Spinal cord (tissue), 10 donors: ENCODE results near the gene PDPR. TPM values are rescaled to one million over a fixed set of nuclear protein-coding genes. Genes with fewer than 3 reads are reported as not detected.
"Not testable (repeated sequence)": the region's sequence is repeated elsewhere in the genome, so short reads cannot be mapped to it uniquely, and the experiment has no call there.

Experiments used
- DNase-seq, 6 donors: peaks; one replicate each; pipeline versions ENCODE4 v3.0.0 to v3.0.0-alpha.2; 2013 to 2015; ENCODE audit warnings: low spot score in 6 of 6, low read depth in 4 of 6
- H3K27ac ChIP-seq: one replicate; pipeline ENCODE4 v1.5.1; 2013; ENCODE audit warnings: low read depth, low read length, control low read depth
- H3K27me3 ChIP-seq: one replicate; pipeline ENCODE4 v1.6.1; 2013; ENCODE audit warnings: low read length; ENCODE audit not compliant: control insufficient read depth, insufficient read depth
- H3K36me3 ChIP-seq: one replicate; pipeline ENCODE4 v1.6.1; 2013; ENCODE audit warnings: low read length; ENCODE audit not compliant: control insufficient read depth, insufficient read depth
- H3K4me1 ChIP-seq: one replicate; pipeline ENCODE4 v1.6.1; 2013; ENCODE audit warnings: low read length; ENCODE audit not compliant: control insufficient read depth, insufficient read depth
- H3K4me3 ChIP-seq: one replicate; pipeline ENCODE4 v1.5.1; 2013; ENCODE audit warnings: low read depth, low read length, control low read depth
- H3K9me3 ChIP-seq: one replicate; pipeline ENCODE4 v1.6.1; 2013; ENCODE audit warnings: low read length; ENCODE audit not compliant: control insufficient read depth, insufficient read depth
- WGBS: methylation state at CpG from one replicate; pipeline ENCODE4 v1.1.5; 2013; ENCODE audit warnings: missing lambda C conversion rate; ENCODE audit not compliant: insufficient coverage; 5-methylcytosine and 5-hydroxymethylcytosine counted together
- polyA plus RNA-seq, 2 donors: library from polyadenylated mRNA; unstranded; fragments of 120-200 nt; gene quantifications; one replicate each; pipeline ENCODE4 v1.2.1, GENCODE V29; 2013; ENCODE audit not compliant: insufficient read length in 2 of 2
- total RNA-seq, 2 donors: library from RNA; depleted of rRNA in 1 of 2; stranded (reverse); fragments of 120-200 nt in 1 of 2; fragments of >200 nt in 1 of 2; gene quantifications; one replicate each; pipeline versions ENCODE4 v1.2.3 to v1.2.4, GENCODE V29; 2013 to 2014
- donor health status: healthy.

The PDPR gene
- total and polyA plus RNA-seq, 4 donors, result 16.1 to 26.1 (median 22.1) TPM

- not testable (repeated sequence) for H3K36me3 ChIP-seq, H3K4me1 ChIP-seq, H3K27me3 ChIP-seq, H3K9me3 ChIP-seq, H3K4me3 ChIP-seq, DNase-seq, H3K27ac ChIP-seq
- no CpG with 5 or more reads among the region's 21 CpGs for WGBS
Observed at GRCh38 chr16:70174387-70174932, 60.3 kb downstream of the PDPR start.

GRCh38 chr16:70187858-70188607 is 73.9 kb downstream of the PDPR start:
- H3K9me3 ChIP-seq, H3K4me1 ChIP-seq, H3K27me3 ChIP-seq, H3K36me3 ChIP-seq, DNase-seq, H3K27ac ChIP-seq: not testable (repeated sequence)
- 0% methylated on average over 1 of the region's 71 CpGs for WGBS
- H3K4me3 ChIP-seq, result peak overlapping the region; percentile 18

GRCh38 chr16:70188608-70188915 is 74.4 kb downstream of the PDPR start:
- H3K36me3 ChIP-seq, DNase-seq, H3K4me1 ChIP-seq, H3K9me3 ChIP-seq, H3K27ac ChIP-seq, H3K27me3 ChIP-seq: not testable (repeated sequence)
- peak overlapping the region; percentile 18 for H3K4me3 ChIP-seq
- 0% methylated on average over 8 of the region's 22 CpGs for WGBS

GRCh38 chr16:70190574-70190973 is 76.4 kb downstream of the PDPR start:
- no CpG with 5 or more reads among the region's 5 CpGs for WGBS
- not testable (repeated sequence) for H3K36me3 ChIP-seq, H3K4me1 ChIP-seq, H3K27ac ChIP-seq, H3K27me3 ChIP-seq, H3K9me3 ChIP-seq, DNase-seq, H3K4me3 ChIP-seq

- 81% methylated on average over 6 of the region's 12 CpGs for WGBS
- not testable (repeated sequence) for DNase-seq, H3K36me3 ChIP-seq, H3K4me1 ChIP-seq, H3K4me3 ChIP-seq, H3K9me3 ChIP-seq, H3K27ac ChIP-seq, H3K27me3 ChIP-seq
Observed at GRCh38 chr16:70196683-70197300, 82.7 kb downstream of the PDPR start.

GRCh38 chr16:70197611-70198010 is 83.5 kb downstream of the PDPR start:
- not testable (repeated sequence) for H3K27ac ChIP-seq, H3K4me1 ChIP-seq, H3K27me3 ChIP-seq, H3K9me3 ChIP-seq, H3K4me3 ChIP-seq, H3K36me3 ChIP-seq, DNase-seq
- 100% methylated on average over 1 of the region's 7 CpGs for WGBS

GRCh38 chr16:70198230-70198629 is 84.1 kb downstream of the PDPR start:
- not testable (repeated sequence) for H3K4me3 ChIP-seq, H3K27ac ChIP-seq, H3K9me3 ChIP-seq, DNase-seq, H3K4me1 ChIP-seq, H3K36me3 ChIP-seq, H3K27me3 ChIP-seq
- 61% methylated on average over 7 of the region's 9 CpGs for WGBS

GRCh38 chr16:70198666-70199065 is 84.5 kb downstream of the PDPR start:
- peak in 2 of 6 donors; percentile 1 to 27 for DNase-seq
- not testable (repeated sequence) for H3K4me3 ChIP-seq, H3K36me3 ChIP-seq, H3K27me3 ChIP-seq, H3K9me3 ChIP-seq, H3K4me1 ChIP-seq, H3K27ac ChIP-seq
- 67% methylated on average over 1 of the region's 3 CpGs for WGBS

- not testable (repeated sequence) for H3K27ac ChIP-seq, DNase-seq, H3K27me3 ChIP-seq, H3K9me3 ChIP-seq, H3K4me3 ChIP-seq, H3K4me1 ChIP-seq, H3K36me3 ChIP-seq
- WGBS, result 63% methylated on average over 1 of the region's 9 CpGs
Observed at GRCh38 chr16:70199170-70199569, 85.0 kb downstream of the PDPR start.

- no CpG with 5 or more reads among the region's 8 CpGs for WGBS
- H3K4me3 ChIP-seq, H3K27me3 ChIP-seq, DNase-seq, H3K4me1 ChIP-seq, H3K36me3 ChIP-seq, H3K27ac ChIP-seq, H3K9me3 ChIP-seq: not testable (repeated sequence)
Observed at GRCh38 chr16:70200063-70200462, 85.9 kb downstream of the PDPR start.
